Measurements from ENCODE around the gene CACHD1.

DNA sequence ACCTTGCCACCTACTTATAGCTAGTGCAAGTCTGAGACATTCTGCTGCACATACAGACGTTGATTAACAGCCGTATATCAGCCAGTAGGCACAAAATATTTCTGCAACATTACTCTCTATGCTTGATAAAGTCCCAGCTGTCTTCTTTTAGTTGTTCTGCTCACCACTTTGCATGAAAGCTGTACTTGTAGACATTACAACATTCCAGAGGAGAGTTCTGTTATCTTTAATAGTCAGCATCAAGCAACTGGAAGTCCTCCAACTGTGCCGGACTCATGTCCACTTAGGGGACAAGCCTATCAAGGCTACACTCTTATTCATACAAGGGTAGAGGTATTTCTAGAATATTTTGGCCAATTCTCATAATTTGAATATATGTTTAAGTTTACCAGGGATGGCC is 50.0 kb downstream of the CACHD1 start:
- no peak for TF ChIP-seq POLR2A (IDR thresholded peaks at IDR 0.05)
- TF ChIP-seq CTCF (IDR thresholded peaks at IDR 0.05 in 8 of 11, conservative IDR thresholded peaks at IDR 0.05 in 3 of 11): no peak
- TF ChIP-seq POLR2AphosphoS5 (IDR thresholded peaks at IDR 0.05): no peak
